ENCODE data around the gene MAEA.

Gene MAEA

DNA sequence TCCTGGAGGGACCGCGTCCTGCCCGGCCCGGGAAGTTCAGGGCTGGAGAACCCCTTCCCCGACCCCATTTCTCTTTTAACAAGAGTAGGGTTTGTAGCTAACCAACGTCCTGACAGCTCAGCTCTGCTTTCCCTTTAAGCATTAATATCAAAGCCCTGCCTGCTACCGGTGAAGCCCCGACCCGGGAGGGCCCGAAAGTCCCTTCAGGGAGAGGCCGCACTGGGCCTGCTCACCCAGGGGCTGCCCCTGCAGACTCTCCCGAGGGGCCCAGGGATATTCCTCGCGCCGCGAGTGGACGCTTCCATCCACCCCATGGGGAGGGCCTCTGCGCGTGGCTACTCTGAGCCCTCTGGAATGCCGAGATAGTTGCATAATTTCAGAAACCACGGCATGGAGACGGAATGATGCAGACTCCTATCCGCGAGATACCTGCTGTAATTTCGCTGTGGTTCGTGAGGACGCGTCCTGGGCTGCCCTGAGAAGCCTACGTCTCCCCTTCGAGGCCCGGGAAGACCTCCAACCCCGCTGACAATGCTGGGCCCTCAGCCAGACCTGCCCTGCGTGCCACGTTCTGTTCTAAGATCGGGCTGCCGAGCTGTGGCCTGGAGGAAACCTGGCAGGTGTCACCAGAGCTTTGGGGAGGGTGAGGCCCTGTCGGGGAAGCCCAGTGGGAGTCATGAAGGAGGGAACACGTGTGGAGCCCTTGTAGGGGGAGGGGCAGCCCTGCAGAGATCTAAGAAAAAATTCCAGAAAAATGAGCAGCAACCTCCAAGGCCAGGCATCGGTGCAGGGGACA, 39.8 kb upstream of the MAEA start:
- DNase-seq, result peak in 3 of 51 donors; percentile 45 to 76 (median 55)

DNA sequence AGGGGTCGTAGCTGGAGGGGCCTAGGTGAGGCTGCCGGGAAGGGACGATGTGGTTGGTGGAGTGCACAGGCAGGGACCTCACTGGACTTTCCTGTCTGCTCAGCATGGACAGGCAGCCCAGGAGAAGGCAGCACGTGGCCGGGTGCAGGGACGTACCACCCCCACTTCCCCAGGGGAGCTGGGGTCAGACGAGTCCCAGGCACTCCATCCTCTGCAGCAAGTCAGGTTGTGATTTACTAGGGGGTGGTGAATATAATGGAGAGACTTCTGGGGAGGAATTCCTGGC, 39.2 kb upstream of the MAEA start:
- no peak for DNase-seq

DNA sequence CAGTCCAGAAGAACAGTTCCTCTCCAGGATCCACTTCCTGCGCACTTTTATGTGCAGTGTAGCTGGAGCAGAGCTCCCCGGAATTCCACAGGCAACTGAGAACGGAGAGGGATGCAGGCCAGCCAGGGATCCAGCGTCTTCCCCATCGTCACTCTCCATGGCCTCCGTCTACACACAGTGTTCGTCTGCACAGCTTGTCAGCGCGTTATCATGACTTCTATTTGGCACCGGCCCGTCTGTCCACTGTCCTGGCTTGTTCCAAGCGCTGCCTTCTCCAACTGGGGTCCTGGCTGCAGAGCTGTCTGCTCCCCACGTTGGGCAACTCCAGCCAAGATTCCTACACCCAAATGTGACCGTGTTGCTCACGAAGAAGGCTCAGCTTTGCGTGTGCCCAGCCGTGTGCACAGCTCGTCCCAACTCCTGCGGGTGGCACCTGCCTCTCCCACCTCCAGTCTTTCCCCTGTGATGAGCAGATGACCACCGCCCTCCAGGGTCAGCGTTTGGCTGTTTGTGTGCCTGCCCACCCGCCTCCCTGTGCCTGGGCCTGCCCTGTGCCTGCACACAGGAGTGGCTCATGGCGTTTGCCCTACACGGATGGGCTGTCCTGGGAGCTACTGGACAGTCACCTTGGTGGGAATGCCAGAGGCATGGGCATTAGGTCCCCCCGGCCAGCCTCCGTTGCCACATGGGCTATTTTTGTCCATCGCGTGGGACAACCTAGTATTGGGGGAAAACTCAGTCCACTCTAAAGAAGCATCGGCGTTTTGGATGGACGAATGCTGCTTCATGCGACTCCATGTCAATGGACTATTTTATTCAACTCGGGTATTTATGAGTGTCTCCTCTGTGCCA, 38.5 kb upstream of the MAEA start:
- no peak for DNase-seq

DNA sequence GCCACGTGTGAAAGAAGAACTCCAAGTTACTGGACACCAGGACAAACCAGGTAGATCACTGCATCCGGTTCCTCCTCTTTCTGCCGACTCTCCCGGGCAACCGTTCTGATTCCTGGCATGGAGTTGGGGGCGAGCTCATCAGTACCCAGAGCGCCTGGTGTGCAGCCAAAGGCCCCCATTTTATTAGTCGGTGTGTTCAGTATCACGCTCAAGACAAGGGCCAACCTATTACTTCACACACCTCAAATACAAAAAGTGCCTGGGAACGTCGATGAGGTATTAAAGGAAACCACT, 38.0 kb upstream of the MAEA start:
- no peak for DNase-seq

DNA sequence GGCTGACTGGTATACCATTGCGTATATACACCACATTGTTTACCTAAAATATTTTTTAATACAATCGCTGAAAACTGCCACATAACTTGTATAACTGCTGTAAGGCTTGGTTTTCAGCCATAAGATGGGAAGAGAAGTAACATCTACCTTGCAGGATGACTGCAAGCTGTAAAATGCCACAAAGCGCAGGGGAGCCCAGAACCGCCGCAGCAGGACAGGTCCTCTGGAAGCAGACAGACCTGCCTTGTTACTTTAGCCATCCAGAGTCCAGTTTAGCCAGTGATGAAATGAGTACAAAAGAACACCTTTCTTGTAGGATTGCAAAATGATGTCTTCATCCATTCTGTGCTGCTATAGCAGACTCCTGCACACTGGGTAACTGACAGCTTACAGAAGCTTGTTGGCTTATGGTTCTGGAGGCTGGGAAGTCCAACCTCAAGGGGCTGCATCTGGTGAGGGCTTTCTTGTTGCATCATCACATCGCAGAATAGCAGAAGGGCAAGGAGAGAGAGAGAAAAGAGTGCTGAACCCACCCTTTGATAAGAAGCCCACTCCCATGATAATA, 36.7 kb upstream of the MAEA start:
- no peak for DNase-seq

DNA sequence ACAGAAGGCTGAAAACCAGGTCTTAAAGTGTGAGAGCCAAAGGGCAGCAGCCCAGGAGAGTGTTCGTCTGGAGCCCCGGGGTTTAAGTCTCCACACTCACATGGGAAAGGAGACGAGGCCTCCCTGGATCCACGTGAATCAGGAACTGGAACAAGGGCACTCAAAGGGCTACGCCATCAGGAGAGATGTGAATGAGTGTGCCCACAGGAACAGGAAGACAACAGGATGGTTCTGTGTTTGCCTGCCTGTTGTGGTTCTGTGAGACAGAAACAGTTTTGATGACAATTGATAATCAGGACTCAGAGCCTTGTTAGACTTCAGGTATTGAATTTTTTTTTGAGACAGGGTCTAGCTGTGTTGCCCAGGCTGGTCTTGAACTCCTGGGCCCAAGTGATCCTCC, 35.9 kb upstream of the MAEA start:
- no peak for DNase-seq

DNA sequence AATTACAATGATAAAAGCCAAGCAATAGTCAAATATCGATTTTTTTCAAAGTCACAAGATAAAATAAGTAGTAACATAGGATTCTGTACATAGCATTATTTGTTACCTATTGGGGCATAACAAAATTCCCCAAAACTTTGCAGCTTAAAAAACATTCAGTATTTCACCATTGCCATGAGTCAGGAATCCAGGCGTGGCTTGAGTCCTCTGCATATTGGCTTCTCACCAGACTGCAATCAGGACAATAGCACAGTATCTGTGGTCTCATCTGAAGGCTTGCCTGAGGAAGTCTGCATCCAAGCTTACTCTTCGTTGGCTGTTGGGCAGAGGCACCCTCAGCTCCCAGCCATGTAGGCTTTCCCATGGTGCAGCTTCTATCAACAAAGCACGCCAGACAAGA, 34.5 kb upstream of the MAEA start:
- DNase-seq, result no peak

DNA sequence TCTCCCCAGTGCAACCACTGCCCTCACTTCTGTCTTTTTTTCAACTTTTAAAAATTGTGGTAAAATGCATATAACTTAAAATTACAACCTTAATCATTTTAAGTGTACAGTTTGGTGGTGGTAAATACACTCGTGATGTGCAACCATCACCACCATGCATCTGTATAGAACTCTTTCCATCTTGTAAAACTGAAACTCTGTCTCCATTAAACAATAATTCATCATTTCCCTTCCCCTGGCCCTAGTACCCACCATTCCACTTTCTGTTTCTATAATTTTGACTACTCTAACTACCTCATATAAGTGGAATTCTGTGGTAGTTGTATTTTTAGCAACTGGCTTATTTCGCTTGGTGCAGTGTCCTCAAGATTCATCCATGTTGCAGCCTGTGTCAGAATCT, 34.0 kb upstream of the MAEA start:
- DNase-seq, result no peak

DNA sequence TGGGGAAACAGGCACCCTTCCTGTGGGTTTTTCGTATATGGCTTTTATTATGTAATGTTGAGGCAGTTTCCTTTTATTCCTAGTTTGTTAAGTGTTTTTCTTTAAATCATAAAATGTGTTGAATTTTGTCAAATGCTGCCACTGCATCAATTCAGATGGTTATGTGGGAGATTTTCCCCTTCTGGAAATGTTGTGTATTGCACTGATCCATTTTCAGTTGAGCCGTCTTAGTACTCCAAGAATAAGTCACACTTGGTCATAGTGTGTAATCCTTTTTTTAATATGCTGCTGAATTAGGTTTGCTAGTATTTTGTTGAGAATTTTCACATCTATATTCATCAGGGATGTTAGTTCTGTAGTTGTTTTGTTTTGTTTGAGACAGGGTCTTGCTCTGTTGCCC, 31.2 kb upstream of the MAEA start:
- no peak for DNase-seq

DNA sequence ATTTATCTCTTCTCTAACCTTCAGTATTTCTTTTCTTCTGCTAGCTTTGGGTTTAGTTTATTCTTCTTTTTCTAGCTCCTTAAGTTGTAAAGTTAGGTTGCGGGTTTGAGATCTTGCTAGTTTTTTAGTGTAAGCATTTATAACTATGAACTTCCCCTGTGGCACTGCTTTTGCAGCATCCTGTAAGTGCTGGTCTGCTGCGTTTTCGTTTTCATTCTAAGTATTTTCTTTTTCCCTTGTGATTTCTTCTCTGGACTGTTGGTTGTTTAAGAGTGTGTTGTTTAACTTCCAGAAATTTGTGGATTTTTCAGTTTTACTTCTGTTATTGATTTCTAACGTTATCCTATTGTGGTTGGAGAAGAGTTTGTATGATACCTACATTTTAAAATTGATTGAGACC, 29.7 kb upstream of the MAEA start:
- DNase-seq, result no peak

DNA sequence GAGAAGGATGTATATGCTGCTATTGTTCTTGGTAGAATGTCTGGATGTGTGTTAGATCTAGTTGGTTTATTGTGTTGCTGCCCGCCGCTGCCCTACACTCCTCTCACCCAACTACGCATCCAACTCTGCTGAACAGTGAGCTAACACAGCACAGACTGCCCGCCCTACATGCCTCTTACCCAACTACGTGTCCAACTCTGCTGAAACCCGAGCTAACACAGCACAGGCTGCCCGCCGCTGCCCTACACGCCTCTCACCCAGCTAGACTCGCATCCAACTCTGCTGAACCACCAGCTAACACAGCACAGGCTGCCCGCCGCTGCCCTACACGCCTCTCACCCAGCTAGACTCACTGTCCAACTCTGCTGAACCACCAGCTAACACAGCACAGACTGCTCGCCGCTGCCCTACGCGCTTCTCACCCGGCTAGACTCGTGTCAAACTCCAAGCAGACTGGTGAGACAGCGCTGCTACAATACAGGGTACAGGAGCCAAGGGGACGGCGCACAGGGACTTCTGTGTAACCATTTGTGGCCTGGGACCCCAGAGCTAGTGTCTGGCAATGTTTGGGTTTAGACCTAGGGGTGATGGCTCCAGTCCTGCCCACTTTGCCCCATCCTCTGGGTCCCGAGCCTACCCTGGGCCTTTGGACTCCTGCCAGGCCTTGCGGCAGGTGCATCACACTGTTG, 29.1 kb upstream of the MAEA start:
- no peak for DNase-seq

DNA sequence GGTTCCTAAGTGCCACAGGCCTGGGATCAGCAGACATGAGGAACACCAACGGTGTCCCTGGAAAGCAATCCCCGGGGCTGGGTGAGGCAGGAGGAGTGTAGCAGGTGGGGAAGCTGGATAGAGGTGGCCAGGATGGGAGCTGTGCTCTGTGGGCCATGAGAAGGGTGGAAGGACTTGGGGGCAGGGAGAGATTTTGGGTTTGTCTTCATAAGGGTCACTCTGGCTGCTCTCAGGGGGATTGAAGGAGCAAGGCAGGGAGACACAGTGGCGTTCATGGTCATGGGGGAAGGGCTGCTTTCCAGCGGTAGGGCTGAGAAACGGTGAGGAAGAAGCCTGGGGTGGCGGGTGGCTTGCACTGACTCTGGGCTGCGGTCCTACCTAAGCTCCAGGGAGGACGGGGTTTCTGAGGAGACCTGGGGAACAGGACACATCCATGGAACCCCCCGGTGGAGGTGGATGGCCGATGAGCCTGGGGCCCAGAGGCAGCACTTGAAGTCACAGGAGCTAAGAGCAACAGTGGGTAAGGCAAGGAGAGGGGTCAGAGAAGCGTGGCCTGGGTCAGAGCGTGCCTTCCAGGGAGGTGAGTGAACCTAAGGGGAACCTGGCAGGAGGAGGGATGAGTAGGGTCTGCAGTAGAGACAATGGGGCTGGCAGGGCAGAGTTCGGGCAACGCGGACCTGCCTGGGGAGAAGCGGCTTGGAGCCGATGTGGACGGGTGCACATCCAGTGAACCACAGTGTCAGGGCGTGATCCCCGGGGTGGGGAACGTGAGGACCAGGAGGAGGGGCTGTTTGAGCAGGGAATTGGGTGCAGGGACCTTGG, 28.4 kb upstream of the MAEA start:
- no peak for DNase-seq

DNA sequence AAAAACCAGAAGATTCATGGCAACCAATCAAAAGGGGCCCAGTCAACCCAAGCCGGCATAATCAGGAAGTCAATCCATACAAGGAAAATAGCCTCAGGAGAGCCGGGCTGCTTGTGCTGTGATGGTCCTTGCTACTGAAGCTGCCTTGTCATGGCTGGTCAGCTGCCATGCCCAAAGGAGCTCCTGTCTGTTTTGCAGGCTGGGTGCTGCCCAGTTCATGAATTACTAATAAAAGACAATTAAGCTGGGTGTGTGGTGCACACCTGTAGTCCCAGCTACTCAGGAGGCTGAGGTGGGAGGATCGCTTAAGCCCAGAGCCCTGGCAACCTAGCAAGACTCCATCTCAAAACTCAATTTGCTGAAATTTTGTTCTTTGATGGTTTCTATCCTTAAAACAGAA, 24.7 kb upstream of the MAEA start:
- no peak for DNase-seq

DNA sequence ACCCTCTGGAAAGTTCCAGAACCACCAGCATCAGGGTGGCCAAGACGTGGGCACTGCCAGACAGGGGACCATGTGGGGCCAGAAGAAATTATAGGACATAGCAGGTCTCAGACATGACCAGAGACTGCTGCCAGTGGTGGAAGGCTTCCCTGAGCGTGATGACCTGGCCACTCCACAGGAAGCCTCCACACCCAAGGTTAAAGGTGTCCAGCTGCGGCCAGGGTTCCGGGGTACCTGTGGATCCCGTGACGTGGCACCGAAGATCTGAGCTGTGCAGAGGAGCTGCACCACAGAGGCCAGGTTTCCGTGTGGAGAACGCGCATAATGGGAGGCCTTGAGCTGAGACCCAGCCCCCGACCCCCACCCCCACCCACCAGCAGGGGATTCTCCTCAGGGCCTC, 24.3 kb upstream of the MAEA start:
- no peak for DNase-seq

DNA sequence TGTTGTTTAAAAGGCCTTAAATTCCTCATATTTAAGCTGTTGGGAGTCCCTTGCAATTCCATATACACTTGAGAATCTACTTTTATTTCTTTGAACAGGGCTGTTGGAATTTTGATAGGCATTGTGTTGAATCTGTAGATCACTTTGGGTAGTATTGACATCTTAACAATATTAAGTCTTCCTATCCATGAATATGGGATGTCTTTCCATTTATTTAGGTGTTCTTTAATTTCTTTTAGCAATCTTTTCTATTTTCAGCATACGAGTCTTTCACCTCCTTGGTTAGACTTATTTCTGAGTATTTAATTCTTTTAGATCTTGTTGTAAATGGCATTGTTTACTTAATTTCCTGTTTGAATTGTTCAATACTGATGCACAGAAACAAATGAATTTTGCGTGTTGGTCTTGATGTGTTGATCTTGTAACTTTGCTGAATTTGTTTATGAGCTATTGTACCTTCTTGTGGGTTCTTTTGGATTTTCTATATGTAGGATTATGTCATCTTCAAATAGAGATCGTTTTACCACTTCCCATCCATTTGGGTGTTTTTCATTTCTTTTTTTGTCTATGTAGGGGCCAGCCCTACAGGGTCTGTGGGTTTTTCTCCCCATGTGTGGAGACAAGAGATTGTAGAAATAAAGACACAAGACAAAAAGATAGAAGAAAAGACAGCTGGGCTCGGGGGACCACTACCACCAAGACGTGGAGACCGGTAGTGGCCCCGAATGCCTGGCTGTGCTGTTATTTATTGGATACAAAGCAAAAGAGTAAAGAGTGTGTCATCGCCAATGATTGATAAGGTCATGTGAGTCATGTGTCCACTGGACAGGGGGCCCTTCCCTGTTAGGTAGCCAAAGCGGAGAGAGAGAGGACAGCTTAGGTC, 22.6 kb upstream of the MAEA start:
- no peak for DNase-seq

DNA sequence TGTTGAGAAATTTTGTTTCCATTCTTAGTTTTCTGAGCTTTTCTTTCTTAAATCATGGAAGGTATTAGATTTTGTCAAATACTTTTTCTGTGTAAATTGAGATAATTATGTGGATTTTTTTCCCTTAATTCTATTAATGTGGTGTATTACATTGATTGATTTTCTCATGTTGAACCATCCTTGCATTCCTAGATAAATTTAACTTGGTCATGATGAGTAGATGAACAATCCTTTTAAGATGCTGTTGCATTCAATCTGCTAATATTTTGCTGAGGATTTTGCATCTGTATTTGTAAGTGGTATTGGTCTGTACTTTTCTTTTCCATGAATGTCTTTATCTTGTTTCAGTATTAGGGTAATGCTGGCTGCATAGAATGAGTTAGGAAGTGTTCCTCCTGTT, 20.5 kb upstream of the MAEA start:
- no peak for DNase-seq

DNA sequence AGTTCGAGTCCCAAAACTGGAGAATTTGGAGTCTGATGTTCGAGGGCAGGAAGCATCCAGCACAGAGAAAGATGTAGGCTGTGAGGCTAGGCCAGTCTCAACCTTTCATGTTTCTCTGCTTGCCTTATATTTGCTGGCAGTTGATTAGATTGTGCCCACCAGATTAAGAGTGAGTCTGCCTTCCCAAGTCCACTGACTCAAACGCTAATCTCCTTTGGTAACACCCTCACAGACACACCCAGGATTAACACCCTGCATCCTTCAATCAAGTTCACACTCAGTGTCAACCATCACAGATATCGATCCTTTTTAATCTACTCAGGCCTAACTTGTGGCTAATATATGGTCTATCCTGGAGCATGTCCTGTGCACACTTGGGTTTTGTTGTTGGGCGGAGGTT, 18.0 kb upstream of the MAEA start:
- DNase-seq, result no peak

DNA sequence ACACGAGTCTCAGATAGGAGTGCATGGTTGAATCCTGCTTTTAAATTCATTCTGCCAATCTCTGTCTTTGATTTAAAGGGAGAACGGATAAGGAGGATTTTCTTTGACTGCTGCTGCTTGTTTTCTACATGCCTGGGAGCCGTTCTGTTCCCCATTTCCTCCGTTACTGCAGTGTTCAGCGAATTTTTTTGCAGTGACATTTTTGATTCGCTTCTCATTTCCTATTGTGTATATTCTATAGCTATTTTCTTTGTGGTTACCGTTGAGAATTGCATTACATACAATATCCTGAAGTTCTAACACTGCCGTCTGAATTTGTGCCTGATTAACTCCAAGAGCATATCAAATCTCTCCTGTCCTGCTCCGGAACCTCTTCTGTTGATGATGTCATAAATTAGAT, 14.8 kb upstream of the MAEA start:
- DNase-seq, result no peak

DNA sequence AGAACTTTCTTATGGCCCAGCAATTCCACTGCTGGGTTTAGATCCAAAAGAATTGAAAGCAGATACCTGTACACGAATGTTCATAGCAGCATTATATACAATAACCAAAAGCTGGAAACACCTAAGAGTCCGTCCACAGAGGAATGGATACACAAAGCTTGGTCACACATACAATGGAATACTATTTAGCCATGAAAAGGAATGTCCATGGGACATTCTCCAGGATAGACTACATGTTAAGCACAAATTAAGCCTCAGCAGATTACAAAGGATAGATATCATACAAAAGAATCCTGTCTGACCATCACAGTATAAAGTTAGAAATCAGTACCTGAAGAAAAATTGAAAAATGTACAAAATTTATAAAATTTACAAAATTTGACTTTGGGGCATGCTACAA, 12.7 kb upstream of the MAEA start:
- no peak for DNase-seq
